Trophoblast cell (in vitro differentiated cells and primary cell): ENCODE results near the gene FARP2.
A peak's percentile ranks its signal among the peaks of the same experiment; 100 is the strongest.

ENCODE experiments used
- DNase-seq, 2 donors: peaks; one replicate each; pipeline ENCODE4 v3.0.0-alpha.2; 2016
- H2AFZ ChIP-seq: 2 replicates; pipeline ENCODE4 v1.6.1; 2013; ENCODE audit warnings: low read length, moderate library complexity, mild to moderate bottlenecking; ENCODE audit not compliant: insufficient read depth, poor library complexity
- H2AK5ac ChIP-seq: 2 replicates; pipeline ENCODE4 v1.6.1; 2013; ENCODE audit warnings: mild to moderate bottlenecking, low read length
- H2BK120ac ChIP-seq: 2 replicates; pipeline ENCODE4 v1.6.1; 2013; ENCODE audit warnings: low read length, mild to moderate bottlenecking, moderate library complexity; ENCODE audit not compliant: insufficient read depth, poor library complexity
- H2BK12ac ChIP-seq: 2 replicates; pipeline ENCODE4 v1.6.1; 2013; ENCODE audit warnings: mild to moderate bottlenecking, low read length, moderate library complexity
- H2BK5ac ChIP-seq: 2 replicates; pipeline ENCODE4 v1.6.1; 2013; ENCODE audit warnings: low read length, low read depth, moderate library complexity, mild to moderate bottlenecking; ENCODE audit not compliant: poor library complexity
- H3K14ac ChIP-seq: 2 replicates; pipeline ENCODE4 v1.6.1; 2013; ENCODE audit warnings: mild to moderate bottlenecking, low read length
- H3K18ac ChIP-seq: 2 replicates; pipeline ENCODE4 v1.6.1; 2013; ENCODE audit warnings: mild to moderate bottlenecking, low read length
- H3K23ac ChIP-seq: 2 replicates; pipeline ENCODE4 v1.6.1; 2013; ENCODE audit warnings: low read length
- H3K27ac ChIP-seq: 2 replicates; pipeline ENCODE4 v1.5.1; 2013; ENCODE audit warnings: low read depth, mild to moderate bottlenecking, inconsistent platforms, low read length, moderate library complexity
- H3K27me3 ChIP-seq: 2 replicates; pipeline ENCODE4 v1.6.1; 2013; ENCODE audit warnings: inconsistent platforms, mild to moderate bottlenecking, low read length, moderate library complexity; ENCODE audit not compliant: insufficient read depth
- H3K36me3 ChIP-seq, 2 experiments: 1 replicate in 1 of 2; 2 replicates in 1 of 2; pipeline ENCODE4 v1.6.1; 2013; ENCODE audit warnings: low read length in 2 of 2, mild to moderate bottlenecking in 2 of 2, moderate library complexity in 1 of 2; ENCODE audit not compliant: insufficient read depth in 2 of 2, control insufficient read depth in 1 of 2
- H3K4ac ChIP-seq: 2 replicates; pipeline ENCODE4 v1.6.1; 2013; ENCODE audit warnings: low read depth, mild to moderate bottlenecking, low read length, moderate library complexity
- H3K4me1 ChIP-seq, 2 experiments: 1 replicate in 1 of 2; 2 replicates in 1 of 2; pipeline ENCODE4 v1.6.1; 2013; ENCODE audit warnings: low read length in 2 of 2, mild to moderate bottlenecking in 2 of 2, moderate library complexity in 1 of 2; ENCODE audit not compliant: insufficient read depth in 2 of 2, control insufficient read depth in 1 of 2
- H3K4me2 ChIP-seq: 2 replicates; pipeline ENCODE4 v1.6.1; 2013; ENCODE audit warnings: inconsistent platforms, mild to moderate bottlenecking, low read length, moderate library complexity
- H3K4me3 ChIP-seq: 2 replicates; pipeline ENCODE4 v1.5.1; 2013; ENCODE audit warnings: mild to moderate bottlenecking, low read depth, low read length, inconsistent platforms
- H3K79me1 ChIP-seq: one replicate; pipeline ENCODE4 v1.6.1; 2013; ENCODE audit warnings: low read length
- H3K79me2 ChIP-seq: 2 replicates; pipeline ENCODE4 v1.6.1; 2013; ENCODE audit warnings: low read length, mild to moderate bottlenecking; ENCODE audit not compliant: control insufficient read depth, insufficient read depth, poor library complexity
- H3K9ac ChIP-seq: 2 replicates; pipeline ENCODE4 v1.6.1; 2013; ENCODE audit warnings: mild to moderate bottlenecking, low read length
- H3K9me3 ChIP-seq: 2 replicates; pipeline ENCODE4 v1.6.1; 2013; ENCODE audit warnings: low read depth, mild to moderate bottlenecking, control low read depth, inconsistent platforms, low read length; ENCODE audit not compliant: insufficient read depth
- H4K12ac ChIP-seq: 2 replicates; pipeline ENCODE4 v1.6.1; 2013; ENCODE audit warnings: low read depth, mild to moderate bottlenecking, low read length, moderate library complexity
- H4K8ac ChIP-seq: 2 replicates; pipeline ENCODE4 v1.6.1; 2013; ENCODE audit warnings: low read depth, mild to moderate bottlenecking, low read length, moderate library complexity
- H4K91ac ChIP-seq: one replicate; pipeline ENCODE4 v1.6.1; 2013; ENCODE audit warnings: low read depth, mild to moderate bottlenecking, low read length, moderate library complexity
- WGBS: extraction: QIAGEN DNeasy Blood & Tissue Kit; methylation state at CpG from one replicate; pipeline ENCODE4 v1.1.7; 2013; ENCODE audit warnings: missing lambda C conversion rate; ENCODE audit not compliant: insufficient read length, insufficient coverage; ENCODE audit errors: extremely low coverage; 5-methylcytosine and 5-hydroxymethylcytosine counted together

Gene FARP2

DNA sequence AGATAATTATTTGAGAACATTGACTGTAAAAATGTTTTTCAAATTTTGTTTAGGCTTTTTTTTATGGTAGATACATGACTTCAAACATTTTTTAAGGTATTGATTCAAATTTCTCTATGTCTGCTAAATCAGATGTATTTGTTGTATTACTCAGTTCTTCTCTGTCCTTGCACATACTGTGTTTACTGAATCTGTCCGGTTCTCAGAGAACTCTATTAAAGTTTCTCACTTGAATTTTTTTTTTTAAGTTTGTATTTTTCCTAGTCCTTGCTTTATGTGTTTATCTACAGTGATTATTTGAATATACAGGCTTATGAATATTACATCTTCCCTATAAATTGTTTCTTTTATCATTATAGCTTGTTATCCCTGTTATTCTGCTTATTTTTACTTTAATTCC lies 35.1 kb upstream of the FARP2 start:
- WGBS, result no CpG with 5 or more reads among the region's 1 CpG
- no peak overlapping the region for H4K8ac ChIP-seq
- H2AK5ac ChIP-seq, result no peak overlapping the region
- no peak overlapping the region for H4K12ac ChIP-seq
- H3K4me2 ChIP-seq, result no peak overlapping the region
- H3K14ac ChIP-seq, result no peak overlapping the region
- peaks cover 19% of the 10 kb centered on the region for H3K79me2 ChIP-seq
- no peak overlapping the region for H3K9ac ChIP-seq
- no peaks in the 10 kb centered on the region for H3K27me3 ChIP-seq
- no peak overlapping the region for H2AFZ ChIP-seq
- H2BK12ac ChIP-seq, result no peak overlapping the region
- no peak overlapping the region for H3K18ac ChIP-seq
- peaks cover 5% of the 10 kb centered on the region for H3K79me1 ChIP-seq
- peaks cover 6% of the 10 kb centered on the region in 2 experiments for H3K36me3 ChIP-seq
- no peak overlapping the region for H4K91ac ChIP-seq
- no peak for DNase-seq
- H2BK5ac ChIP-seq, result no peak overlapping the region
- H3K23ac ChIP-seq, result no peak overlapping the region
- H3K4ac ChIP-seq, result no peak overlapping the region
- H2BK120ac ChIP-seq, result no peak overlapping the region
- H3K9me3 ChIP-seq, result no peaks in the 10 kb centered on the region
- H3K4me1 ChIP-seq, result peaks cover 0 to 4% of the 10 kb centered on the region in 2 experiments
- H3K4me3 ChIP-seq, result no peak overlapping the region
- H3K27ac ChIP-seq, result no peak overlapping the region

- no peak for DNase-seq
These were observed 34.2 kb upstream of the FARP2 start for GRCh38 chr2:241321886-241322285.

DNA sequence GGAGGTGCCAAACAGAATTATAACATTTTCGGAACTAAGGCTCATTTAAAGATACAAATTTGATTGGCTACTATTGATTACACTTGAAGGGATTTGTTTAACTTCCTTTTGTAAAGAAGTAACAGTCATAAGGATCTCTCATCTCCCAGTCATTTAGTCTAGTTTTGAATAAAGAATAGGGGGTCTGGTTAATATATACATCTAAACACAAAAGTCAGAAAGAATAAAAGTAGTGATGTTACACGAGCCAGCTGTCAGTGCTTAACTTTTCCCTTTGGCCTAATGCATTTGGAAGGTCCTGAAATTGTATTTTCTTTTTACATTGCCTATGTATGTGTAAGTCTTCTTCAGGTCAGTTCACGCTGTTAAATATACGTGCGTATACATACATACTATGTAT lies 32.3 kb upstream of the FARP2 start:
- Histone ChIP-seq H2BK5ac (no peak overlapping the region), H3K18ac (no peak overlapping the region), H2AFZ (no peak overlapping the region), H2AK5ac (no peak overlapping the region), H3K23ac (no peak overlapping the region), H3K4me3 (no peak overlapping the region), H2BK120ac (no peak overlapping the region), H3K9me3 (no peaks in the 10 kb centered on the region), H3K27me3 (no peaks in the 10 kb centered on the region), H3K4me1 (no peaks in the 10 kb centered on the region), H3K4ac (no peak overlapping the region), H3K4me2 (no peak overlapping the region), H3K79me2 (peaks cover 9% of the 10 kb centered on the region), H3K9ac (no peak overlapping the region), H3K79me1 (no peaks in the 10 kb centered on the region), H4K91ac (no peak overlapping the region), H2BK12ac (no peak overlapping the region), H4K12ac (no peak overlapping the region), H3K14ac (no peak overlapping the region), H3K27ac (no peak overlapping the region), H4K8ac (no peak overlapping the region), H3K36me3 (peaks cover 22 to 23% of the 10 kb centered on the region in 2 experiments)
- DNase-seq, result no peak
- no CpG with 5 or more reads among the region's 5 CpGs for WGBS

More at GRCh38 chr2:241321886-241322285, 34.2 kb upstream of the FARP2 start:
- Histone ChIP-seq H2BK12ac (no peak overlapping the region), H4K12ac (no peak overlapping the region), H3K27ac (no peak overlapping the region), H3K9ac (no peak overlapping the region), H3K79me2 (peaks cover 11% of the 10 kb centered on the region), H4K8ac (no peak overlapping the region), H3K79me1 (no peaks in the 10 kb centered on the region), H3K36me3 (peaks cover 10% of the 10 kb centered on the region in 2 experiments), H3K9me3 (no peaks in the 10 kb centered on the region), H4K91ac (no peak overlapping the region), H3K18ac (no peak overlapping the region), H2AFZ (no peak overlapping the region), H3K4me2 (no peak overlapping the region), H3K14ac (no peak overlapping the region), H2AK5ac (no peak overlapping the region), H3K27me3 (no peaks in the 10 kb centered on the region), H2BK120ac (no peak overlapping the region), H3K4ac (peak overlapping the region; percentile 96), H3K23ac (no peak overlapping the region), H3K4me3 (no peak overlapping the region), H3K4me1 (peaks cover 0 to 4% of the 10 kb centered on the region in 2 experiments), H2BK5ac (no peak overlapping the region)
- no CpG with 5 or more reads among the region's 1 CpG for WGBS

GRCh38 chr2:241324775-241325174 lies 31.3 kb upstream of the FARP2 start:
- Histone ChIP-seq H3K18ac (no peak overlapping the region), H4K8ac (no peak overlapping the region), H3K9me3 (no peaks in the 10 kb centered on the region), H3K4me2 (no peak overlapping the region), H2AFZ (no peak overlapping the region), H3K27me3 (no peaks in the 10 kb centered on the region), H3K79me2 (peaks cover 8% of the 10 kb centered on the region), H3K4ac (no peak overlapping the region), H3K14ac (no peak overlapping the region), H3K4me3 (no peak overlapping the region), H3K9ac (no peak overlapping the region), H3K23ac (no peak overlapping the region), H2AK5ac (no peak overlapping the region), H3K4me1 (no peaks in the 10 kb centered on the region), H3K36me3 (peaks cover 28% of the 10 kb centered on the region in 2 experiments), H2BK5ac (no peak overlapping the region), H2BK12ac (no peak overlapping the region), H4K91ac (no peak overlapping the region), H3K27ac (no peak overlapping the region), H3K79me1 (no peaks in the 10 kb centered on the region), H4K12ac (no peak overlapping the region), H2BK120ac (no peak overlapping the region)
- no peak for DNase-seq
